Esophagus muscularis mucosa (tissue), 3 donors: ENCODE results near the gene C11orf71.

ENCODE experiments used
- CTCF ChIP-seq, 3 experiments: fragments of 200-600 bp in 2 of 3; fragments of 450-650 bp in 1 of 3; sonication (generic) in 2 of 3; IDR thresholded peaks; one replicate each; pipeline ENCODE4 v1.5.1; 2017 to 2019; ENCODE audit warnings: antibody characterized with exemption in 3 of 3, mild to moderate bottlenecking in 2 of 3, moderate library complexity in 1 of 3
- POLR2A ChIP-seq: fragments of 450-650 bp; IDR thresholded peaks from one replicate; pipeline ENCODE4 v1.6.1; 2017; ENCODE audit warnings: antibody characterized with exemption, moderate library complexity, mild to moderate bottlenecking, low read depth

- TF ChIP-seq CTCF (IDR thresholded peaks at IDR 0.05) (no peak), POLR2A (no peak)
Measured at GRCh38 chr11:114433376-114433775, 33.1 kb upstream of the C11orf71 start.
